Astrocyte of the cerebellum (primary cell): ENCODE results near the gene HDDC2.

ENCODE experiments used
- DNase-seq: peaks from one replicate; pipeline ENCODE4 v3.0.0-alpha.2; 2011; ENCODE audit warnings: low read depth
- H3K4me3 ChIP-seq: 2 replicates; pipeline ENCODE4 v1.5.1; 2011; ENCODE audit warnings: mild to moderate bottlenecking, low read depth, low read length, moderate library complexity
- in situ Hi-C: cut with HindIII; loops from 2 replicates; pipeline ENCODE4 v1.10.0; 2017; ENCODE audit warnings: low sequenced_read_pairs
- TF ChIP-seq, protein P1 (sequence below): IDR thresholded peaks from 2 replicates; pipeline ENCODE4 v1.5.1; 2012; ENCODE audit warnings: low read length, low read depth, moderate library complexity, mild to moderate bottlenecking; ENCODE audit errors: missing control alignments

The HDDC2 gene

DNA sequence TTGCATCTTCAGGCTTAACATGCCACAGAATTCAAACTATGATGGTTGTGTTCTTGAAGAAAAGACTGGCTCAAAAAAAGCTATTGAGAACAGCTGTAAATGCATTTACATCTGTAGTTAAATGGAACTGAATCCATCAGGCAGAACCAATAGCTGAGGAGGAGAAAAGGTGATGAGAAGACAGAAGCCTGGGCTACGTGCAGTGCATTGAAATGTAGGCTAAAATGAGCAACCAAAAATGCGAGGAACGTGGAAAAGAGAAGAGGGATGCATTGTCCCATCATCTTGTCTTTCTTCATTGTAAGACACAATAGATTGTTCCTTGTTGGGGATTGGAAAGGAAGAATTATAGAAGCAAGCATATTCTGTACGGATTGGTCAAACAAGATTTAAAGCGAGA, 13.8 kb upstream of the HDDC2 start:
- in situ Hi-C loops = no loop called here
- H3K4me3 ChIP-seq = no peak overlapping the region
- DNase-seq = no peak
- TF ChIP-seq, protein P1, sequence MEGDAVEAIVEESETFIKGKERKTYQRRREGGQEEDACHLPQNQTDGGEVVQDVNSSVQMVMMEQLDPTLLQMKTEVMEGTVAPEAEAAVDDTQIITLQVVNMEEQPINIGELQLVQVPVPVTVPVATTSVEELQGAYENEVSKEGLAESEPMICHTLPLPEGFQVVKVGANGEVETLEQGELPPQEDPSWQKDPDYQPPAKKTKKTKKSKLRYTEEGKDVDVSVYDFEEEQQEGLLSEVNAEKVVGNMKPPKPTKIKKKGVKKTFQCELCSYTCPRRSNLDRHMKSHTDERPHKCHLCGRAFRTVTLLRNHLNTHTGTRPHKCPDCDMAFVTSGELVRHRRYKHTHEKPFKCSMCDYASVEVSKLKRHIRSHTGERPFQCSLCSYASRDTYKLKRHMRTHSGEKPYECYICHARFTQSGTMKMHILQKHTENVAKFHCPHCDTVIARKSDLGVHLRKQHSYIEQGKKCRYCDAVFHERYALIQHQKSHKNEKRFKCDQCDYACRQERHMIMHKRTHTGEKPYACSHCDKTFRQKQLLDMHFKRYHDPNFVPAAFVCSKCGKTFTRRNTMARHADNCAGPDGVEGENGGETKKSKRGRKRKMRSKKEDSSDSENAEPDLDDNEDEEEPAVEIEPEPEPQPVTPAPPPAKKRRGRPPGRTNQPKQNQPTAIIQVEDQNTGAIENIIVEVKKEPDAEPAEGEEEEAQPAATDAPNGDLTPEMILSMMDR = no peak

DNA sequence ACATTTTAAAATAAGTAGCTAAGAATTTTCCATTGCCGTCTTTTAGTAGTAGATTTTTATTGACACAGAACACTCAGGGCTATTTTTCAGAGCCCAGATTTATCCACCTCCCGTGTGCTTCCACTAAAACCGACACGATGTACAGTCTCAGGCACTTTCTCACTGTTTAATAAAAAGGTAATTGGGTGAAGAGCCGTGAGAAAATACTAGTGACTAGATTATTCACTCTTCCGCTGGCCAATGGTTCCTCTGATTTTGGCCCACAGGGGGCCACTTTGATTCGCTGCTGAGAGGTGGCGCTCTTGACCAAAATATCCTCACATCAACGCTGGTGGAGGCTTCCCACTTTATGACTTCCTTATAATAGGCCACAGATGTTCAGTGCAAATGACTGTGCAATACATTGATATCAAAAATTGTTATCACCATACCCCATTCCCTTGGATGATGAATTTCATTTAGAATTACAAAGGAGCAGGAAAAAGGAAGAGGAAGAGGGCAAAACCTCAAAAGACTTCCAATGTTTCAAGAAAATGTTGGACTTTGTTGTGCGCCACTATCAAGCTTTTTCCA, 12.3 kb upstream of the HDDC2 start:
- peak; percentile 52 for DNase-seq

DNA sequence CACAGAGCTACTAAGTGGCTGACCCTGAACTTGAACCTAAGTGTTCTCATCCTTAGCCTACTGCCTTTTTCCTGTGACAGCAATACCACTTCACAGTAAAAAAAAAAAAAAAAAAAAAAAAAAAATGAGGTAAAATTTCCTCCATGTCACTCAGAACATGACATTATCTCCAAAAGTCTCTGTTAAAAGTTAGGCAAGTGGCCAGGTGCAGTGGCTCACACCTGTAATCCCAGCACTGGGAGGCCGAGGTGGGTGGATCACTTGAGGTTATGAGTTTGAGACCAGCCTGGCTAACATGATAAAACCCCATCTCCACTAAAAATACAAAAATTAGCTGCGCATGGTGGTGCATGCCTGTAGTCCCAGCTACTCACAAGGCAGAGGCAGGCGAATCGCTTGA, 11.2 kb upstream of the HDDC2 start:
- no peak for DNase-seq
- H3K4me3 ChIP-seq = no peak overlapping the region
- in situ Hi-C loops = loop anchor here (5.0 kb wide), 1 partner anchor 439 kb away; no protein-coding TSS in a partner anchor
- TF ChIP-seq, protein P1 = no peak

More for the DNA sequence above, 12.3 kb upstream of the HDDC2 start:
- in situ Hi-C loops = loop anchor here (5.0 kb wide), 1 partner anchor 438 kb away; no protein-coding TSS in a partner anchor
- no peak overlapping the region for H3K4me3 ChIP-seq
- TF ChIP-seq, protein P1 = peak; percentile 91

DNA sequence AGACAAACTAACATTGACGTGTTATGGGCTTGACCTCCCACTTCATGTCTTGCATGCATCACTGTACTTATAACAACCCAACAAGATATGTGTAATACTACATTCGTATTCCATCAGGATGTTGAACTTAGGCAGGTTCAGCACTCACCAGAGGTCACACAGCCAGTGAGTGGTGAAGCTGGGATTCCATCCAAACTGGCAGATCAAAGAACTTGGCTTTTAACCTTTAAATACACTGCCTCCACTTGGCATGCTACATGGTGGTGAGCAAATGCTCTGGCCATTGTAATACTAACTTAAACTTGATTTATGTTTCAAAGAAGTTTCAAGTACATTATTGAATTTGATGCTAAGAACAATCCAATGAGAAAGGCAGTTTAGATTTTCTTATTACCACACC, 10.7 kb upstream of the HDDC2 start:
- no peak overlapping the region for H3K4me3 ChIP-seq
- DNase-seq = no peak
- in situ Hi-C loops = loop anchor here (5.0 kb wide), 1 partner anchor 440 kb away; no protein-coding TSS in a partner anchor
- TF ChIP-seq, protein P1 = no peak

DNA sequence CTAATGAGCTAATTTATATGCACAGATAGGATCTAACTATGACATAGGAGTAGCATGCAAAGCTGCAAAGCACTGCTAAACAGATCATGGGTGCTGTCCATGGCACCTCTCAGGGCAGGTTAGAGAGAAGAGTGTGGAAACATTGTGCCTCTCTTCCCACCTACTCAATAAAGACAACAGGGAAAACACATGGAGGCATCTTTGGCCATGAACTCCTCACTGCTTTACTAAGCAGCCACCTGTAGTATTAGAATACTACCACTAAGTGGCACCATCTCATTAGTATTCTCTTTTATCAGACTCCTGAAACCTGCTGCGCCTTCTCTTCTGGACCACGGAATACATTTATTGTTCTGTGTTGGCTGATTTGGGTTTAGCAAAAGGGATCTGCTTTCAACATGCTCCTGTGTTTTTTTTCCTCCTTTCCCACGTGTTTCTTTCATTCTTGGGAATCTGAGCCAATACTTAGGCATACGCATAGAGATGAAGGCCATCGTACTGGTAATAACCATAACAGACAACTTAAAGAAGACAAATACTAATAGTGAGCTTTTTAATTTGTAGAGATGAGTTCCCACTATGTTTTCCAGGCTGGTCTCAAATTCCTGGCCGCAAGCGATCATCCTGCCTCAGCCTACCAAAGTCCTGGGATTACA, 9.4 kb upstream of the HDDC2 start:
- peak; percentile 54 for DNase-seq
- in situ Hi-C loops = loop anchor here (5.0 kb wide), 1 partner anchor 441 kb away; no protein-coding TSS in a partner anchor
- no peak overlapping the region for H3K4me3 ChIP-seq
- TF ChIP-seq, protein P1 = peak; percentile 71

DNA sequence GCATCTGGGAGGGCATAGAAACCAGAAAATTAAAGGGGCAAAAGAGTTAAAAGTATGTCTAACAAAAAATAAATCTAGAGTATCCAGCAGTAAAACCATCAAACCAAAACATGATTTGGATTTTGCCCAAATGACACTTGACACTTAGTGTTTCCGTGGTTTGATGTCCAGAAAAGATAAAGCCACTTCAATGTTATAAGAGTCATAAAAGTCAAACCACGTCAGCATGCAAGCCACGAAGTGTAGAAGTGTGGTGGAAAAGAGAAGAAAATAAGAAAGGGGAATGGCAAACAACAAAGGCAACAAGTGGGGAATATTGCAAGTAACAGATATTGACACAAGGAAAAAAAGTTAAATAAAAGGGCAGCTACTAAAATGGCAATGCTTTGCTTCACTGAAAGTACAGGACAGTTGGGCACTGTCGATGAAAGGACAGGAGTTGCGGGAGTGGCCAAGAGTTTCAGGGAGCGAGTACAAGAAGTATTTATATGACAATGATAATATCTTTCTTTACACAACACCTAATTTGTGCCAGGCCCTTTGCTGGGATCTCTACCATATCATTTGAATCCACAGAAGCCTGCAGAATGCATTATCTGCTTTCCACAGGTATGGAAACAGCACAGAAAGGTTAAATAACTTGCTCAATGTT, 6.3 kb upstream of the HDDC2 start:
- TF ChIP-seq, protein P1 = no peak
- H3K4me3 ChIP-seq = no peak overlapping the region
- in situ Hi-C loops = no loop called here
- DNase-seq = no peak
